Liver (tissue), 9 donors: ENCODE data around the gene SLC34A2. TPM values are rescaled to one million over a fixed set of nuclear protein-coding genes. Genes with fewer than 3 reads are reported as not detected.

Experiments used
- DNase-seq: peaks from one replicate; pipeline ENCODE4 v3.0.0-alpha.2; 2017; ENCODE audit warnings: low spot score
- H3K27ac ChIP-seq, 2 donors: one replicate each; pipeline ENCODE4 v1.7.0; 2013; ENCODE audit warnings: inconsistent platforms in 2 of 2, low read length in 2 of 2, control low read depth in 1 of 2, low read depth in 1 of 2, mild to moderate bottlenecking in 1 of 2
- H3K27me3 ChIP-seq, 4 donors: one replicate each; pipeline versions ENCODE4 v1.6.1 to v1.7.0; 2013; ENCODE audit warnings: low read length in 3 of 4, inconsistent platforms in 1 of 4, mild to moderate bottlenecking in 1 of 4, moderate library complexity in 1 of 4; ENCODE audit not compliant: control insufficient read depth in 4 of 4, insufficient read depth in 4 of 4
- H3K36me3 ChIP-seq, 4 donors: one replicate each; pipeline versions ENCODE4 v1.6.1 to v1.7.0; 2013; ENCODE audit warnings: low read length in 3 of 4, mild to moderate bottlenecking in 3 of 4, low read depth in 1 of 4, moderate library complexity in 1 of 4; ENCODE audit not compliant: control insufficient read depth in 4 of 4, insufficient read depth in 3 of 4
- H3K4me1 ChIP-seq, 4 donors: one replicate each; pipeline versions ENCODE4 v1.6.1 to v1.7.0; 2013; ENCODE audit warnings: low read length in 3 of 4, mild to moderate bottlenecking in 3 of 4, moderate library complexity in 1 of 4; ENCODE audit not compliant: control insufficient read depth in 4 of 4, insufficient read depth in 4 of 4
- H3K4me3 ChIP-seq, 3 donors: one replicate each; pipeline versions ENCODE4 v1.6.1 to v1.7.0; 2013; ENCODE audit warnings: low read length in 3 of 3, control low read depth in 1 of 3, low read depth in 1 of 3, mild to moderate bottlenecking in 1 of 3
- H3K9ac ChIP-seq, 2 donors: one replicate each; pipeline ENCODE4 v1.7.0; 2013; ENCODE audit warnings: low read length in 2 of 2, mild to moderate bottlenecking in 2 of 2, moderate library complexity in 2 of 2, control low read depth in 1 of 2, low read depth in 1 of 2
- H3K9me3 ChIP-seq, 4 donors: one replicate each; pipeline versions ENCODE4 v1.6.1 to v1.7.0; 2013; ENCODE audit warnings: low read length in 3 of 4; ENCODE audit not compliant: control insufficient read depth in 4 of 4
- ATF3 ChIP-seq: IDR thresholded peaks from 2 replicates; pipeline ENCODE4 v1.6.1; 2016; ENCODE audit warnings: antibody characterized with exemption
- CTCF ChIP-seq: fragments of 150-350 bp; IDR thresholded peaks from 2 replicates; pipeline ENCODE4 v1.5.1; 2017; ENCODE audit warnings: improper control_type of control experiment, low read depth, low read length; ENCODE audit not compliant: missing input control
- EGR1 ChIP-seq, 2 donors: IDR thresholded peaks; 2 replicates each; pipeline ENCODE4 v1.6.1; 2016 to 2018; ENCODE audit warnings: antibody characterized with exemption in 2 of 2, low read depth in 2 of 2
- FOXA1 ChIP-seq: IDR thresholded peaks from 2 replicates; pipeline ENCODE4 v1.6.1; 2016; ENCODE audit warnings: antibody characterized with exemption
- FOXA2 ChIP-seq: IDR thresholded peaks from 2 replicates; pipeline ENCODE4 v1.6.1; 2016; ENCODE audit warnings: antibody characterized with exemption
- GABPA ChIP-seq, 2 donors: IDR thresholded peaks in 1 of 2; conservative IDR thresholded peaks in 1 of 2; 2 replicates each; pipeline ENCODE4 v1.6.1; 2016; ENCODE audit warnings: antibody characterized with exemption in 2 of 2, mild to moderate bottlenecking in 1 of 2, moderate library complexity in 1 of 2
- HNF4A ChIP-seq, 2 donors: conservative IDR thresholded peaks; 2 replicates each; pipeline ENCODE4 v1.6.1; 2016; ENCODE audit warnings: antibody characterized with exemption in 2 of 2, mild to moderate bottlenecking in 2 of 2
- HNF4G ChIP-seq: IDR thresholded peaks from 2 replicates; pipeline ENCODE4 v1.6.1; 2016; ENCODE audit warnings: antibody characterized with exemption
- JUND ChIP-seq, 2 donors: IDR thresholded peaks; 2 replicates each; pipeline ENCODE4 v1.6.1; 2016; ENCODE audit warnings: antibody characterized with exemption in 2 of 2
- MAX ChIP-seq: IDR thresholded peaks from 2 replicates; pipeline ENCODE4 v1.6.1; 2016; ENCODE audit warnings: antibody characterized with exemption
- NR2F2 ChIP-seq: IDR thresholded peaks from 2 replicates; pipeline ENCODE4 v1.6.1; 2016; ENCODE audit warnings: antibody characterized with exemption
- RAD21 ChIP-seq, 2 donors: IDR thresholded peaks; 2 replicates each; pipeline ENCODE4 v1.6.1; 2016; ENCODE audit warnings: antibody characterized with exemption in 2 of 2, mild to moderate bottlenecking in 2 of 2
- RXRA ChIP-seq, 2 donors: IDR thresholded peaks; 2 replicates each; pipeline ENCODE4 v1.6.1; 2017 to 2018; ENCODE audit warnings: antibody characterized with exemption in 2 of 2, mild to moderate bottlenecking in 1 of 2
- SP1 ChIP-seq: IDR thresholded peaks from 2 replicates; pipeline ENCODE4 v1.6.1; 2018; ENCODE audit warnings: antibody characterized with exemption, mild to moderate bottlenecking
- TAF1 ChIP-seq: conservative IDR thresholded peaks from 2 replicates; pipeline ENCODE4 v1.6.1; 2016; ENCODE audit warnings: antibody characterized with exemption, mild to moderate bottlenecking
- YY1 ChIP-seq: IDR thresholded peaks from 2 replicates; pipeline ENCODE4 v1.6.1; 2016; ENCODE audit warnings: antibody characterized with exemption, mild to moderate bottlenecking
- WGBS: extraction: QIAGEN DNeasy Blood & Tissue Kit; methylation state at CpG from one replicate; pipeline ENCODE4 v1.1.7; 2013; 5-methylcytosine and 5-hydroxymethylcytosine counted together
- polyA plus RNA-seq, 2 donors: library from polyadenylated mRNA; stranded (reverse) in 1 of 2; unstranded in 1 of 2; fragments of 200-250 nt in 1 of 2; fragments of >200 nt in 1 of 2; fragmentation: Nextera tagmentation in 1 of 2; extraction: Ambion mirVana in 1 of 2; gene quantifications; one replicate each; pipeline versions ENCODE4 v1.2.1 to v1.2.3, GENCODE V29; 2013 to 2015
- total RNA-seq, 2 donors: library from RNA; depleted of rRNA; stranded (reverse); fragments of >200 nt; gene quantifications; one replicate each; pipeline ENCODE4 v1.2.3, GENCODE V29; 2014
- TF ChIP-seq, protein P1 (sequence below): IDR thresholded peaks from 2 replicates; pipeline ENCODE4 v1.6.1; 2016; ENCODE audit warnings: antibody characterized with exemption
- TF ChIP-seq, protein P2 (sequence below): IDR thresholded peaks from 2 replicates; pipeline ENCODE4 v1.6.1; 2016; ENCODE audit warnings: antibody characterized with exemption, mild to moderate bottlenecking
- donor health status: healthy.
- donor health status: healthy.
- donor health status: healthy.
- donor health status: healthy.
- donor health status: healthy.

Gene SLC34A2
- total and polyA plus RNA-seq, 4 donors = 0.14 to 1.4 (median 0.94) TPM

DNA sequence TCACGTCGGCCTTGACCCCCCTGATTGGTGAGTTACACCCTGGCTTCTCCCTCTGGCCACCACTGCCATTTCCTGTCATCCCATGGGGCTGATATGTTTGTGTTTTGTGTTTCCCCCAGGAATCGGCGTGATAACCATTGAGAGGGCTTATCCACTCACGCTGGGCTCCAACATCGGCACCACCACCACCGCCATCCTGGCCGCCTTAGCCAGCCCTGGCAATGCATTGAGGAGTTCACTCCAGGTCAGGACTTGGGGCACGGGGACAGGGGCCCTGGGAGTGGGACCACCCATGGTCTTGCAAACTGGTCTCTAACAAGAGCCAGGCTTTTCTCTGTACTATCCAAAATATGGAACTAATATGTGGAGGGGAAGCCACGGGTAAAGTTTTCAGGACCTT is 18.7 kb downstream of the SLC34A2 start:
- WGBS = 91% methylated on average over 10 of the region's 10 CpGs
- Histone ChIP-seq H3K27me3 (no peaks in the 10 kb centered on the region), H3K4me3 (no peak overlapping the region), H3K4me1 (no peaks in the 10 kb centered on the region), H3K27ac (no peak overlapping the region), H3K36me3 (no peaks in the 10 kb centered on the region), H3K9ac (no peak overlapping the region), H3K9me3 (no peaks in the 10 kb centered on the region)
- DNase-seq = no peak
- TF ChIP-seq, protein P1, sequence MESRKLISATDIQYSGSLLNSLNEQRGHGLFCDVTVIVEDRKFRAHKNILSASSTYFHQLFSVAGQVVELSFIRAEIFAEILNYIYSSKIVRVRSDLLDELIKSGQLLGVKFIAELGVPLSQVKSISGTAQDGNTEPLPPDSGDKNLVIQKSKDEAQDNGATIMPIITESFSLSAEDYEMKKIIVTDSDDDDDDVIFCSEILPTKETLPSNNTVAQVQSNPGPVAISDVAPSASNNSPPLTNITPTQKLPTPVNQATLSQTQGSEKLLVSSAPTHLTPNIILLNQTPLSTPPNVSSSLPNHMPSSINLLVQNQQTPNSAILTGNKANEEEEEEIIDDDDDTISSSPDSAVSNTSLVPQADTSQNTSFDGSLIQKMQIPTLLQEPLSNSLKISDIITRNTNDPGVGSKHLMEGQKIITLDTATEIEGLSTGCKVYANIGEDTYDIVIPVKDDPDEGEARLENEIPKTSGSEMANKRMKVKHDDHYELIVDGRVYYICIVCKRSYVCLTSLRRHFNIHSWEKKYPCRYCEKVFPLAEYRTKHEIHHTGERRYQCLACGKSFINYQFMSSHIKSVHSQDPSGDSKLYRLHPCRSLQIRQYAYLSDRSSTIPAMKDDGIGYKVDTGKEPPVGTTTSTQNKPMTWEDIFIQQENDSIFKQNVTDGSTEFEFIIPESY = no peak
- no peak for TF ChIP-seq HNF4A (conservative IDR thresholded peaks at IDR 0.05)
- no peak for TF ChIP-seq NR2F2
- TF ChIP-seq YY1 = no peak
- no peak for TF ChIP-seq HNF4G
- no peak for TF ChIP-seq RXRA (IDR thresholded peaks at IDR 0.05)
- no peak for TF ChIP-seq EGR1 (IDR thresholded peaks at IDR 0.05; ENCODE audit: low read depth in 2 of 2)
- no peak for TF ChIP-seq CTCF
- TF ChIP-seq RAD21 (IDR thresholded peaks at IDR 0.05) = no peak
- no peak for TF ChIP-seq SP1
- no peak for TF ChIP-seq FOXA2
- no peak for TF ChIP-seq GABPA (IDR thresholded peaks at IDR 0.05 in 1 of 2, conservative IDR thresholded peaks at IDR 0.05 in 1 of 2)
- TF ChIP-seq FOXA1 = no peak
- TF ChIP-seq, protein P2, sequence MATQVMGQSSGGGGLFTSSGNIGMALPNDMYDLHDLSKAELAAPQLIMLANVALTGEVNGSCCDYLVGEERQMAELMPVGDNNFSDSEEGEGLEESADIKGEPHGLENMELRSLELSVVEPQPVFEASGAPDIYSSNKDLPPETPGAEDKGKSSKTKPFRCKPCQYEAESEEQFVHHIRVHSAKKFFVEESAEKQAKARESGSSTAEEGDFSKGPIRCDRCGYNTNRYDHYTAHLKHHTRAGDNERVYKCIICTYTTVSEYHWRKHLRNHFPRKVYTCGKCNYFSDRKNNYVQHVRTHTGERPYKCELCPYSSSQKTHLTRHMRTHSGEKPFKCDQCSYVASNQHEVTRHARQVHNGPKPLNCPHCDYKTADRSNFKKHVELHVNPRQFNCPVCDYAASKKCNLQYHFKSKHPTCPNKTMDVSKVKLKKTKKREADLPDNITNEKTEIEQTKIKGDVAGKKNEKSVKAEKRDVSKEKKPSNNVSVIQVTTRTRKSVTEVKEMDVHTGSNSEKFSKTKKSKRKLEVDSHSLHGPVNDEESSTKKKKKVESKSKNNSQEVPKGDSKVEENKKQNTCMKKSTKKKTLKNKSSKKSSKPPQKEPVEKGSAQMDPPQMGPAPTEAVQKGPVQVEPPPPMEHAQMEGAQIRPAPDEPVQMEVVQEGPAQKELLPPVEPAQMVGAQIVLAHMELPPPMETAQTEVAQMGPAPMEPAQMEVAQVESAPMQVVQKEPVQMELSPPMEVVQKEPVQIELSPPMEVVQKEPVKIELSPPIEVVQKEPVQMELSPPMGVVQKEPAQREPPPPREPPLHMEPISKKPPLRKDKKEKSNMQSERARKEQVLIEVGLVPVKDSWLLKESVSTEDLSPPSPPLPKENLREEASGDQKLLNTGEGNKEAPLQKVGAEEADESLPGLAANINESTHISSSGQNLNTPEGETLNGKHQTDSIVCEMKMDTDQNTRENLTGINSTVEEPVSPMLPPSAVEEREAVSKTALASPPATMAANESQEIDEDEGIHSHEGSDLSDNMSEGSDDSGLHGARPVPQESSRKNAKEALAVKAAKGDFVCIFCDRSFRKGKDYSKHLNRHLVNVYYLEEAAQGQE = no peak
- TF ChIP-seq JUND (IDR thresholded peaks at IDR 0.05) = no peak
- no peak for TF ChIP-seq MAX
- TF ChIP-seq TAF1 = no peak
- TF ChIP-seq ATF3 = no peak
